CD4-positive, alpha-beta T cell treated with Interleukin-4 for 4 hours (primary cell): ENCODE results near the gene HHATL.

Experiments
- DNase-seq: peaks from one replicate; pipeline ENCODE4 v3.0.0-alpha.2; 2020

HHATL gene

DNA sequence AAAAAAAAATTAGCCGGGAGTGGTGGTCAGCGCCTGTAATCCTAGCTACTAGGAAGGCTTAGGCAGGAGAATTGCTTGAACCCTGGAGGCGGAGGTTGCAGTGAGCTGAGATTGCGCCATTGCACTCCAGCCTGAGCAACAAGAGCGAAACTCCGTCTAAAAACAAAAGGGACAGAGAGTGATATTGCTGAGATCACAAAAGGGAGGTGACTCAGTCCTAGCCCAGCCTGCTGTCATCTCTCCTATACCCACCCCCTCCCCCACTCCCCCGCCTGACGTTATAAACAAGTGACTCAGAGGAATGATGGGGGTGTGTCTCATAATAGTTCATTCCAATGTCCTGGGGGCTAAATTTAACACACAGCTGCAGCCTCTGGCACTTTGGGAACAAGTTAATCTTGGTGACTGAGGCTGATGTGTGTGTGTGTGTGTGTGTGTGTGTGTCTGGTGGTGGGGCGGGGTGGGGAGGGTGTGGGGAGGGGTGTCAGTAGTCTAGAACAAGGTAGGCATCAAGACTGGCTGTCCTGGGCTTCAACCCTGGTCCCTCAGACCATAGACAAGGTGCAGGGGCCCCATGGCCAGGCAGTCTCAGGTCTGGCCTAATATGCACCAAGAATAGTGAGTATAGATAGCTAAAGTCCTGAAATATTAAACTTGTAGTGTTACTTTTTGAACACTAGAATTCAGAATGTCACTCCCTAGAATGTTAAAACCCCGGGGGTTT is 18.6 kb downstream of the HHATL start:
- no peak for DNase-seq

DNA sequence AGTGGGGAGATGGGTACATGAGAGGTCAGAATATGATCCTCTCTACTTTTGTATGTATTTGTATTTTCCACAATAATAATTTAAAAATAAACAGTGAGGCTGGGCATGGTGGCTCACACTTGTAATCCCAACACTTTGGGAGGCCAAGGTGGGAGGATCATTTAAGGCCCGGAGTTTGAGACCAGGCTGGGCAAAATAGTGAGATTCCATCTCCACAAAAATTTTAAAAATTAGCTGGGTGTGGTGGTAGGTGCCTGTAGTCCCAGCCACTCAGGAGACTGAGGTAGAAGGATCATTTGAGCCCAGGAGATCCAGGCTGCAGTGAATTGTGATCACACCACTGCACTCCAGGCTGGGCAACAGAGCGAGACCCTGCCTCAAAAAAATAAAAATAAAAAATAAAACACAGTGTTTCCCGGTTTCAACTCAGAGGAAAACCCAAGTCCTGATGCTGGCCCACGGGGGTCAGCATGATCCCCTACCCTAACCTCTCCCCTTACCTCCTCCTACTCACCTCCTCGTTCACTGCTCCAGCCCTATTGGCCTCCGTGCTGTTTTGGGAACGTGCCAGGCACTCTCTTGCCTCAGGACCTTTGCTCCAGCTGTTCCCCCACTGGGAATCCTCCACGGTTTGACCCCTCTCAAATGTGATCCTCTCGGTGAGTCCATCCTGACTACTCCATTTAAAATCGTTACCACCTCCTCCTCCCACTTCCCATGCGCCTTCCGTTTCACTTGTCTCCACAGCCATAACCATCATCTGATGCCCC is 20.1 kb downstream of the HHATL start:
- DNase-seq, result no peak

DNA sequence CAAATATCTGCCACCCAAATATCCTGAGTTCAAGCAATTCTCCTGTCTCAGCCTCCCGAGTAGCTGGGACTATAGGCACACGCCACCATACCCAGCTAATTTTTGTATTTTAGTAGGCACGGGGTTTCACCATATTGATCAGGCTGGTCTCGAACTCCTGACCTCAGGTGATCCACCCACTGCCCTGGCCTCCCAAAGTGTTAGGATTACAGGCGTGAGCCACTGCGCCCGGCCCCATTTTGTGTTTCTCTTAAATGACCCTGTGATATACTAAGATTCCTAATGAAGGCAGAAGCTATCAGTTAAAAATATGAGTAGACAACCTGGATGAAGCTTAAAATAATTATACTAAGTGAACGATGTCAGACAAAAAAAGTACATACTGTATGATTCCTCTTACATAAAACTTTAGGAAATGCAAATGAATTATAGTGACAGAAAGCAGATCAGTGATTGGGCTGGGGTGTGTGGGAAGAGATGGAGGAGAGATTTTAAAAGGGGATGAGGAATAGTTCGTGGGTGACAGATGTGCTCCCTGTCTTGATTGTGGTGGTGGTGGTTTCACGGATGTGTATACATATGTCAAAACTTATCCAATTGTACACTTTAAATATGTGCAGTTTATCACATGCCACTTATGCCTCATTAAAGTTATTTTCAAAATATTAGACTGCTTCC is 21.1 kb downstream of the HHATL start:
- DNase-seq, result no peak

DNA sequence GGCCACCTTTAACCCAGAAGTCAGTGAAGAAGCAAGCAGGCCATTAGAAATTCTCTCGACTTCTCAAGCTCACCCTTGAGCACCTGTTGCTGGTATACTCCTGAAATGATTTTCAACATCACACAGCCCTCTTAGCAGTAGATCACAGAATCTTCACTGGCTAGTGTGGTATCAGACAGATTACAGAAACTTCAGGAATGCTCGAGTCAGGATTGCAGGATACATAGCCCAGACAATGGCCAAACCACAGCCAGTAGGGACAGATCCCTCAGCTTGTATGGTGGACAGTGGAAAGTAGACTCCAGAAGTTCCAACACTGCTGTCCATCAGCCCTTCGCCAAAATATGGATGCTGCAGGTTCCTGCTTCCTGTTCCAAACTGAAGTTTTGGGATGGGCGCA is 21.8 kb downstream of the HHATL start:
- no peak for DNase-seq

DNA sequence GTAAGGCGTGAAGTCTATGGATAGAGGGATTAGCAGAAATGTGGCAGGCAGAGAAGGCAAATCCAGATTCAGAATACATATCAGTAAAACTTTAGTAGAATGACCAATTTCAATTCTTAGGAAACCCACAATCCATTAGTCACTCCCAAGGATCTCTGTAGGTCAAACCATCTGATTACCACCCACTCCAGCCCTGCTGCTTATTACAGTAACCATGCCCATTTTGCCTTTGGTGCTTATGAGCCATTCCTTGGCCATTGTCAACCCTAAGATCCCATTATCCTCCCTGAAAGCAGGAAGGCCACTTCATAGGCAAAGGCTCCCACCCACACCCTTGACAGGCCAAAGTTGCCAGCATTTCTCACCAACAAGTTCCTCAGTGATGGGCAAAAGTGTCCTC is 22.3 kb downstream of the HHATL start:
- DNase-seq, result no peak

DNA sequence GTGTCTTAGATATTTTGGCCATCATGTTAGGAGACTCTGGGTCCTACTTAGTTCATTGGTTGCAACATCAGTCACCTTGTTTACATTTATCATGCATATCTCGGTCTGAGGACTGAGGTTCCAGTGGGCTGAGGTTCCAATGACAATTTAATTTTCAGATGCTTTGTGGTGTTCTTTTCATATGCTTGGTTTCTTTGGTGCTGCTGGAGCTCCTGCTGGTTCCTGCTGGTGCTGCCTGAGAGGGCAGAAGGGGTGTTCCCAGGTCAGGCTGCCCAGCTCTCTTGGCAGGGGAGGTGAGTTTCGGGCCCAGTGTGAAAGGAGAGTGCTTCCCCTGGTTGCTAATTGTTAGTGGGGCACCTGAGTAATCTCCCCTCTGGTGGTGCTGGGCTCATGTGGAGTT is 24.2 kb downstream of the HHATL start:
- no peak for DNase-seq

DNA sequence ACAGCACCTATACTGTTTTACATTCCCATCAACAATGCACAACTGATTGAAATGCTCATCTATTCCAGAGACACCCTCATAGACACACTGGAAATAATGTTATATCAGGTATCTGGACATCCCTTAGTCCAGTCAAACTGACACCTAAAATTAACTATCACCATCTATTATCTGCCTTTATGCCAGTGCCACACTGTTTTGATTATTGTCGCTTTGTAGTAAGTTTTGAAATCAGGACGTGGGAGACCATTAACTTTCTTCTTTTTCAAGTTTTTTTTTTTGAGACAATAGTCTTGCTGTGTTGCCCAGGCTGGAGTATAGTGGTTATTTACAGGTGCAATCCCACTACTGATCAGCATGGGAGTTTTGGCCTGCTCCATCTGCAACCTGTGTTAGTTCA is 26.7 kb downstream of the HHATL start:
- no peak for DNase-seq

DNA sequence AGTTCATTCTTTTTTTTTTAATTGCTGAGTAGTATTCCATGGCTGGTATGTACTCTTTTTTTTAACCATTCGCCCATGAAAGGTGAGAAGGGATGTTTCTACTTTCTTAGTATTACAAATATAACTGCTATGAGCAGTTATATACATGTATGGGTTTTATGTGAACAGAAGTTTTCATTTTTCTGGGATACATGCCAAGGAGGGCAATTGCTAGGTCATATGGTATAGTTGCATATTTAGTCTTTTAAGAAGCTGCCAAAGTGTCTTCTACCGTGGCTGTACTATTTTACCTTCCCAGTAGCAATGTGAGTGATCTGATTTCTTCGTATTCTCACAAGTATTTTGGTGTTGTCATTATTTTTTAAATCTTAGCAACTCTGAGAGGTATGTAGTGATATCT is 28.5 kb downstream of the HHATL start:
- no peak for DNase-seq

DNA sequence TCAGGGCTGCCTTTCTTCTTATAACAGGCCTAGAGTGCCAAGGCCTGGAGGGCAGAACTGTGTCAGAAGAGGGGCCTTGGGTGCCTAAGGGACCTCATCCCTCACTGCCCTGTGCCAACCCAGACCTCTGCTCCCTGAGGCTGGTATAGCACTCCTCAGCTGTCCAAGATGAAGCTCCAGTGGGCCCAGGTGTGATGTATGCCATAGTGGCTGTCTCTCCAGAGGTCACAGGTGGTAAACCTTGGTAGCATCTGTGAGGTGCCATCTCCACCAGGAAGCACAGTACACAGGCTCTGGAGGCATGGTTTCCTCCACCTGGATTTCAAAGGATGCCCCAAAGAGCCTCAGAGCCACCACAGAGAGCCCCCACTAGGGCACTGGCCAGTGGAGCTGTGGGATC is 29.5 kb downstream of the HHATL start:
- no peak for DNase-seq

DNA sequence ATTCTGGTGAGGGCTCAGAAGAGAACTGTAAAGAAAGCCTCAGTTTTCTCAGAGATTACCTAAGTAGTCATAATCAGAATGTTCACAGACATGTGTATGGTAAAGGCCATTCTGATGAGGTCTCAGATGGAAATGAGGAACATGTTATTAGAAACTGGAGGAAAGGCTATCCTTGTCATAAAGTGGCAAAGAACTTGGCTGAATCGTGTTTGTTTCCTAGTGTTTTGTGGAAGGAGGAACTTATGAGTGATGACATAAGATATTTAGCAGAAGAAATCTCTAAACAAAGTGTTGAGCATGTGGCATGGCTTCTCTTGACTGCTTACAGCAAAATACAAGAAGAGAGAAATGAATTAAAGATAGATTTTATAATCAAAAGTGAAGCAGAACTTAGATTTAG is 30.1 kb downstream of the HHATL start:
- no peak for DNase-seq

DNA sequence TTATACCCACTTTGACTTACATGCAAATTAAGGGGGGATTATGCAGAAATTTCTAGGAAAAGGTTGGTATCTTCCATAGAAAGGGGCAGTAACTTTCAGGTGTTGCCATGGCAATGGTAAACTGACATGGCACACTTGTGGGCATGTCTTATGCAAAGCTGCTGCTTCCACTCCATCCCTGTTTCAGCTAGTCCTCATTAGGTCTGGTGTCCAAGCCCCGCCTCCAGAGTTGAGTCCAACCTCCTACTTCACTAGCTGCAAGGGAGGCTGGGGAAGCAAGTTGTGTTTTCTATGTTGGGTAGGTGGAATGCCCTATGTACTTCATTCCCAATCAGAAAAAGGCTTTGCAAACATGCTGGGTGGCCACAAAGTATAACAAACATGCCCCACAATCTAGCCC is 31.9 kb downstream of the HHATL start:
- DNase-seq, result no peak

DNA sequence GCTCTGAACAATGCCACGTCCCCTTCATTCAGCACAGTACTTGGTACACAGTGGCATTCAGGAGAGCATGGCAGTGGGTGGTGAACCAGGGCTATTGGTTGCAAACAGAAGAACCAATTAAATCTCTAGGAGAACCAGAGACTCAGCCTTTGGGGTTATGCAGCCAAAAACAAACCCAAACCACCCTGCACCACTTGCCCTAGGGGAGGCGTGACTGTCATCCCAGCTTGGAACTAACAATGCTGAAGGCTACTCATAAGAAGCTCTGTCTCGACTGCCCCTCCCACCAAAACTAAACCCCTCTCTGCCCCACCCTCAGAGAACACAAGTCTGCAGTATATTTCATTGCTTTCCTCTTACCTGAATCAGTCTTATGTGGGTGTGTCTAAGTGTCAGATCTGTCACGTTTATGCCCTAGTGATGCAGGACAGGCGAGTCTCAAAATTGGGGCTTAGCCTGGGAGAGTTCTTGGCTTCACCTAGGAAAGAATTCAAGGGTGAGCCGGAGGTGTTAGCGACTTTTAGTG is 32.5 kb downstream of the HHATL start:
- DNase-seq, result no peak

DNA sequence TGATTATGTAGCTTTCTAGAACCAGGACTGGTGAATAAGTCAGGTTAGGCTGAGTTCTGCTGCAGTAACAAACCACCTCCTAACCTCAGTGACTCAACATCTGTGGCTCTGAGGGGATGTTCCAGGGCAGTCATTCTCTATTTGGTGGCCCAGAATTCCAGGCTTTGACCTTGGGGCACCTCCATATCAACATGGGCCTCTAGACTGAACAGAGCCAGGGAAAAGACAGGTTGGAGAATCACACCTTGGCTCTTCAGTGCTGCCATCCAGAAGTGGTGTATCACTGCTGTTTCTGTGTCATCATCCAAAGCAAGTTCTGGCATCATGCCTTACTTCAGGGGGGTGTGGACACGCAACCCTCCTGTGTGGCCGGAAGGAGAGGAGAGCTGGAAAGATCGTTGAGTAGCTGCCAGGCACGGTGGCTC is 33.8 kb downstream of the HHATL start:
- DNase-seq, result no peak

DNA sequence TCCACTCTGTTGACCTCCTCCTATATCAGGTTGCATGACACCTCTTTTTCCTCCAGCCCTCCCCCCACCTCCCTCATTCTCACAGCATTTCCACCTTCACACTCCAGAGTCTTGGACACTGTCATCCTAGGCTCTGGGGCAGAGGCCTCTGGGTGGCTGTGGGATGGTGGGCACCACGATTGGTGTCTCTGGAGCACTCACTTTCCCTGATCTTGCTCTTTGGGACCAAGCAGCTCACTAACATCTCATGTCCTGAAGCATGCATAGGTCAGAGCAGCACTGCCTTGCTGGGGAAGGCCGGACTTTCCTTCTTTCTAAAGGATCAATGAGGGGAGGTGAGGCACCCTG is 34.2 kb downstream of the HHATL start:
- DNase-seq, result no peak

DNA sequence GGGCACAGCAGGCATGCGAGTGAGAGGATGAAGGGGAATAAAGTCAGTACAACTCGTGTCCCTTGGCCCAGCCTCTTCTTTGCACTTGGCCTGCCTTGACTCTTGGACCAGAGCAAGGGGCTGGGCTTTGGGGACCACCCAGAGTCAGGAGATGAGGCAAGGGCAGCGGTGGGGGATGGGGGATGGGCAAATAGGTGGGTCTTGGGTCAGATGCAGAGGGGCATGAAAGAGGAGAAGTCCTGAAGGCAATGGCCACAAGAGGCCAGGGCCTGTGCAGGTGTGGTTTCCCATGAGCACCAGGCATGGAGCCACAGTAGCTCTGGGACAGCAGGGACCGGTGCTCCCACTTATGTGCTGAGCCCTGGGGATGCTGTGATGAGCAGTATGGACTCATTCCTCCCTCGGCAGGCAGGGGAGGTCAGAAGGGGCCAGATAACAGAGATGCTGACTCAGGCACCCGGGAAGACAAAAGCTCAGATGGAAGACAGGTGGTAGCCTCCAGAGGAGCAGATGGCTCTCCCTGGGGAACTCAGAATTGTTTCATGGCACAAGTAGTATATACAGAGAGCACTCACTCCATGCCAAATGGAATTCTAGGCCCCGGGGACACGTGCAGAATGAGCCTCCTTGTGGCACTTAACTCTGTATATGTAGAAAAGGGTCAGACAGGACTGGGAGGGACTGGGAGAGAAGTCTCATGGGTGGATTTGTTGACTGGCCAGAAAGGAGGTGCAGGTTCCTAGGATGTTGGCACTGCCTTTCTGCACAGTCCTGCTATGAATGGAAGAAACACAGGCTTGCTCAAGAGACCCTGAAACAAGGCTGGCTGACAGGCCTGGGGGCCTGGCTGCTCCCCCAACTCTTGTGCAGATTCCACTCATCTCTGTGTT is 34.8 kb downstream of the HHATL start:
- no peak for DNase-seq

DNA sequence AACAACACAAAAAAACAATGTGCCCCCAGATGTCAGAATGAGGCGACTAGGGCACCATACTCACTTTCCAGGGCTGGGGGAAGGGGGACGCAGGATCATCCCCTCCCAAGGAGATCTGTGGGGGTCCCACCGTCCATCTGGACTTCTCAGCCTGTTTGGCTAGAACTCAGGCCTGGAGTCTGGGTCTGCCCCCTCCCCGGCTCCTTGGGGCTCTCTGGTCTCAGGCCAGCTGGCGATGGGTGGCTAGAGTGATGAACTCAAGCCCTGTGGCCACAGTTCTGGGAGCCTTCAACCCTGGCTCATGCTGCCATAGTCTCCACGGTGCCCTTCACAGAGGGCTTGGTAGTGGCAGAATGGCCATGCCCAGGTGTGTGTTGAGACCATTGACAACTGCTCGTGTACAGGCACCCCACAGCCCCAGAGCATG is 35.5 kb downstream of the HHATL start:
- no peak for DNase-seq

DNA sequence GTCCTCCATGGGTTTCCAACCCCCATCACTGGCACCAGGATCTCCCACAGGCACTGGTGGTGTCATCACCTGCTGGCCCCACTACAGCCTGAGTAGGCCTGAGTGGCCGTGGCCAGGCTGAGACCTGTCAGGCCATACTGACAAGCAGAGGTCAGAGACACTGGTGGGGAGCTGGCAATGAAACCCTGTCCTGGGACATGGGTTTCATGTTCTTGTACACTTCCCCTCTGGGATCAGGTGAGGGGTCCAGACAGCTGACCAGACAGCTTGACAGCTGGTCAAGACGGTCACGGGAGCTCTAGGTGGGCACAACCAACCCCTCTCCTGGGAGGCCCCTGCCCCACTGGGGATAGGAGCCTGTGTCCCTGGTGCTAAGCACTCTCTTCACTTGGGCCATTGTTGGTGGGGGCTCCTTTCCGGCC is 36.0 kb downstream of the HHATL start:
- no peak for DNase-seq

DNA sequence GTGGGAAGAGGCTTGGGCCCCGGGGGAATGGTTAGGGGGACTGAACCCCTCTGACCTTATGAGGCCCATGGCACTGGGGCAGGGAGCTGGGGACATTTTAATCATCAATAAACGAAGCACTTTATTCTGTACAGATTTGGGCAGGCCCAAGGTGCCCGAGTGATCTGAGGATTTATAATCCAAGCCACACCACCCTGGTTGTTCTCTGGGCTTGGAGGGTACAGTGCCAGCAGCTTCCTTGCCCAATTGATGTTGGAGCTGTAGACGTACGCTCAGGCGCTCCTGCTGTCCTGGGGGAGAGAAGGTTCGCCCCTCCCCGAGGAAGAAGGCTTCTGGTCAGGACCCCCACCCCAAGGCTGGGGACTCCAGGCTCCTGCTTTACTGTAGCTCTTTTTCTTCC is 36.6 kb downstream of the HHATL start:
- no peak for DNase-seq

DNA sequence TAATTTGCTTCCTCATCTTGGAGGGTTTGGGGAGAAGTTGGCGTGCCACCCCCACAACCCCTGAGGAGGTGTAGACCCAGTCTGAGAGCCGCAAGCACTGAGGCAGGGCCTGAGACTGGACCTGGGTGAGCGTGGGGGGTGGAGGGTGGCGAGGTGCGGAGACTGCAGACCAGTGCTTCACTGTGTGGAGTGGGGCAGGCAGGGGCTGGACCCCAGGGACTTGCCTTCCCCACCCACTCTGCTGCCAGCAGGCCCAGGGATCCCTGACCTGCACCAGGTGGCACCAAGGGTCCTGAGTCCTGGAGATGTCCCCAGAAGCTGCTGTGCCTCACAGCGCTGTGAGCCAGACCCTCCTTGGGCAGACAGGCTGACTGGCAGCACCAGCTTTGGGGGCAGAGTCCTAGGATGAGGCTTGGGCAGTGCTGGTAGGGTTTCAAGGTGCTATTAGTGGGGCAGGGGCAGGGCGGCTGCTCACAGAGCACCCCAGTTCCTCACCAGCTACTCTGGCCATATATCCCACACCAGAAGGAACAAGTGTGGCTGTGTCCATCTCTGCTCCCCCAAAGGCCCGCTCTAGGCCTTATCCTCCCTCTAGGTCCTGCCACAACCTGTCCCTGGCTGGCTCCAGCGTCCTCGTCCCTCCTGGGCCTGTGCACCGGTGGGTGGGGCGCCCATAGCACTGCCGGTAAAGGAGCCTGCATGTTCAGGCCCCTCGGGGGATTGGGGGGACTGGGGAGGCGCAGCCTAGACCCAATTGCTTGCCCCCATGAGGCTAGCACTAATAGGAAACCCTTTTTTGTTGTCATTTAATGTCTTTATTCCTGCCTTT is 37.3 kb downstream of the HHATL start:
- no peak for DNase-seq

DNA sequence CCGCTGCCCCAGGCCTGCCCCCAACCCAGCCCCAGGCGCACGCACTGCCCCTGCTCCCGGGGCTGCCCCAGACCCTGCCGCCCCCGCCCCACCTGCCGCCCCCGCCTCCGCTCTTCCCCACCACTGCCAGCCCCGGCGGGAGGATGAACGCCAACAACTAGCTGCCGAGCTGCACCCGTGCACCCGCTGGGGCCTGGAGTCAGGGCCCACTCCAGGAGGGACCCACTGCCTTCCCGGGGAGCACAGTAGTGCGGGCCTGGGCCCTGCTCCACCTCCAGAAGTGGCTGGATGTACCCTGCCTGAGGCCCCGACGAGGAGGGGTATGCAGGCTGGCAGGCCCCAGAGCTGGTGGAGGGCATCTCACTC is 38.2 kb downstream of the HHATL start:
- DNase-seq, result no peak

DNA sequence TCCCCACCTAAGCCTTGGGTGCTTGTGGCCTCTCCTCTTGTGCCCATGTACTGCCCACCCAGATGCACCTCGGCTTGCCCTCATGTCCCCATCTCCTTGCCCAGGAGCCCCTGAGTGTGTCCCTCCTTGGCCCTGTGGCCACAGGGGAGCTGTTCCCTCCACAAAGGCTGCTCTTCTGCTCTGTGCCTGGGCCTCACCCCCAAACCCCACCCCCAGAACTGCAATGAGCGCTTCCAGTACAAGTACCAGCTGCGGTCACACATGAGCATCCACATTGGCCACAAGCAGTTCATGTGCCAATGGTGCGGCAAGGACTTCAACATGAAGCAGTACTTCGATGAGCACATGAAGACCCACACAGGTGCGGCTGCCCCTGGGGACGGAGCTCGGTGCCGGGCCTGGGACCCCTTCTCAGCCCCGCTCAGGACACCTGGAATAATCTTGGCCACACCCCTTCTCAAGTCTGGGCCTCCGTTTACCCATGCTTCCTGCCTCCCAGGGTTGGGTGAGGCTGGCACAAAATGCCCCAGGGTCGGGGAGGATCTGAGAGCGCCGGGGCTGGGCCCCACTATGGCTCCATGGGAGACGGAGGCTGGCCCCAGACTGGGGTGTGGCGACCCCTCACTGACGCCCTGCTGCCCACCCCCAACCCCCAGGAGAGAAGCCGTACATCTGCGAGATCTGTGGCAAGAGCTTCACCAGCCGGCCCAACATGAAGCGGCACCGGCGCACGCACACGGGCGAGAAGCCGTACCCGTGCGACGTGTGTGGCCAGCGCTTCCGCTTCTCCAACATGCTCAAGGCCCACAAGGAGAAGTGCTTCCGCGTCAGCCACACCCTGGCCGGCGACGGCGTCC is 38.8 kb downstream of the HHATL start:
- no peak for DNase-seq
